HG02970 (cell line): ENCODE measurements around the gene ERCC8.

Source experiments
- ATAC-seq: cut with Tn5 transposase; IDR thresholded peaks from one replicate; pipeline ENCODE4 v1.9.1; 2021; ENCODE audit warnings: mild to moderate bottlenecking, moderate library complexity, moderate number of reproducible peaks; ENCODE audit not compliant: unreplicated experiment, low FRiP score

ERCC8 gene

DNA sequence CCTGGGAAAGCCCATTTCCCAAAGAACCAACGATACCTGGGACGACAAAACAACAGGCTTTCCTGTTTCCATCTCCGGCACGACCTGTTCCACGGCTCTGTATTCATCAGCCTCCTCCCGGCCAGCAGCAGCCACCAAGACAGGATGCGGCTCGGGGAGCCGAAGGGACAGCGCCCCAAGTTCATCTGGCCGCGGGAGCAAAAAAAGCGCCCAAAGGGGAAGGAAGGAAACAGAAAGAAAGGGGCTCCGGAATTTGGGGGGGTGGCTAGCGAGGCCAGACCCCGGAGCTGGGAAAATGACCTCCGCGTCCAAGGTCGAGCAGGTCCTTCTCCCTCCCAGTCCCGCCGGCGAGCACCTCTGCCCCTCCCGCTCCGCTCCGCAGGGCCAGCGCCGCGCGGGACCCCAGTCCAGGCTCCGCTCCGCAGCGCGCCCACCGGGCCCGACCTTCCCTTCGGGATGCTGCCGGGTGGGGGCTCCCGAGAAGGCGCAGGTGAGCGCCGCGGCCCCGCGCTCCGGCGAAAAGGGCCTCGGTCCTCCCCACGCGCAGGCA, 101.4 kb downstream of the ERCC8 start:
- peak; percentile 23 for ATAC-seq

- ATAC-seq, result no peak
These were observed 101.9 kb downstream of the ERCC8 start for GRCh38 chr5:60842871-60843385.

DNA sequence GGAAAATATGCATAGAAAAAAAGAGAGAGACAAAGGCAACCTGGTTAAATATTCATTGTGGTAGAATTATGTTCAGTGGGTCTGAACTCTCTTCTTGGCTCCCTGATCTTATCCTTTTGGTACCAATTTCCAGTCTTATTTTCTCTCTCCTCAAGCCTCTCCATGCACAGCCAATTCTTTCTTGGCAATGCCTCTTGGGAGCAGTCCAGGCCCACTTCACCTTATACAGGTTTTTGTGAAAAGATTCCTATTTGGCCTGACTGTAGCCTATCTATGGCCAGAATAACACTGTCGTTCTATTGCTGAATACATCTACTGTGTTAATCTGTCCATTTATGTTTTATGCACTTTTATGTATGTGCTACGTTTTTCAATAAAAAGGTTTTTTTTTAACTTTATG, 103.5 kb downstream of the ERCC8 start:
- no peak for ATAC-seq

- no peak for ATAC-seq
These were observed 108.7 kb downstream of the ERCC8 start for GRCh38 chr5:60836131-60836530.

GRCh38 chr5:60835554-60835953, 109.3 kb downstream of the ERCC8 start:
- no peak for ATAC-seq

DNA sequence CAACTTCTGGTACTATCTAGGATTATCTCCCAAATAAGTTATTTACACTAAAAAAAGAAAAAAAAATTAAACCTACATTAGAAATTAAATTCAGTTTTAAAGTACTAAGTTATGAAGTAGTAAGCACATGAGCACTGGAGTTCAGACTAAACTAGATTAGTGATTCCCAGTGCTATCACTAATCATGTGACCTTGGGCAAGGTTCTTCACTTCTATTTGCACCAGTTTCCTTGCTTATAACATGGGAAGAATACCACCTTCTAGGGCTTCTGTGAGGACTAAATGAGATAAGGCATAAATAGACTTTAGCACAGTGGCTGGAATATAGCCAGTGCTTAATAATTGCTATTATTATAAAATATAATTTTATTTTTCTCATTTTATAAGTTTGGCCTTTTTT, 111.3 kb downstream of the ERCC8 start:
- ATAC-seq, result no peak

GRCh38 chr5:60830581-60831127, 114.2 kb downstream of the ERCC8 start:
- ATAC-seq, result peak; percentile 53

- ATAC-seq, result no peak
These were observed 115.2 kb downstream of the ERCC8 start for GRCh38 chr5:60829490-60830266.

- no peak for ATAC-seq
These were observed 117.7 kb downstream of the ERCC8 start for GRCh38 chr5:60827201-60827600.

- ATAC-seq, result peak; percentile 57
These were observed 118.2 kb downstream of the ERCC8 start for GRCh38 chr5:60826653-60827052.
